GM19351 (cell line): ENCODE data around the gene NUAK2.

Source experiments
- ATAC-seq: cut with Tn5 transposase; IDR thresholded peaks from one replicate; pipeline ENCODE4 v1.9.1; 2021; ENCODE audit warnings: mild to moderate bottlenecking, moderate library complexity; ENCODE audit not compliant: unreplicated experiment

The NUAK2 gene

GRCh38 chr1:205346956-205347574 is 25.5 kb upstream of the NUAK2 start:
- no peak for ATAC-seq

- ATAC-seq: no peak
Observed at GRCh38 chr1:205345761-205346160, 24.2 kb upstream of the NUAK2 start.

- ATAC-seq: no peak
Observed at GRCh38 chr1:205344066-205344928, 22.8 kb upstream of the NUAK2 start.

- ATAC-seq: no peak
Observed at GRCh38 chr1:205343431-205344065, 22.0 kb upstream of the NUAK2 start.

GRCh38 chr1:205342986-205343385 is 21.4 kb upstream of the NUAK2 start:
- ATAC-seq: no peak

GRCh38 chr1:205340676-205341075 is 19.1 kb upstream of the NUAK2 start:
- ATAC-seq: no peak

GRCh38 chr1:205339717-205340116 is 18.2 kb upstream of the NUAK2 start:
- ATAC-seq: peak; percentile 94

- ATAC-seq: peak; percentile 12
Observed at GRCh38 chr1:205339197-205339702, 17.7 kb upstream of the NUAK2 start.

- no peak for ATAC-seq
Observed at GRCh38 chr1:205338011-205338410, 16.5 kb upstream of the NUAK2 start.

- no peak for ATAC-seq
Observed at GRCh38 chr1:205337481-205337880, 15.9 kb upstream of the NUAK2 start.

- ATAC-seq: no peak
Observed at GRCh38 chr1:205335692-205336091, 14.1 kb upstream of the NUAK2 start.

GRCh38 chr1:205332015-205332791 is 10.7 kb upstream of the NUAK2 start:
- ATAC-seq: no peak

- ATAC-seq: no peak
Observed at GRCh38 chr1:205330150-205330549, 8.6 kb upstream of the NUAK2 start.

GRCh38 chr1:205329719-205330118 is 8.2 kb upstream of the NUAK2 start:
- no peak for ATAC-seq

GRCh38 chr1:205328476-205328875 is 6.9 kb upstream of the NUAK2 start:
- no peak for ATAC-seq

GRCh38 chr1:205326812-205327466 is 5.4 kb upstream of the NUAK2 start:
- ATAC-seq: no peak

- no peak for ATAC-seq
Observed at GRCh38 chr1:205325334-205325884, 3.9 kb upstream of the NUAK2 start.

GRCh38 chr1:205324781-205325180 is 3.2 kb upstream of the NUAK2 start:
- ATAC-seq: no peak

- ATAC-seq: no peak
Observed at GRCh38 chr1:205323794-205324193, 2.2 kb upstream of the NUAK2 start.

- ATAC-seq: no peak
Observed at GRCh38 chr1:205321959-205322283, 376 bp upstream of the NUAK2 start.
